GM21786 (cell line): ENCODE results near the gene FCAR.
"Not testable (repeated sequence)": the region's sequence is repeated elsewhere in the genome, so short reads cannot be mapped to it uniquely, and the experiment has no call there.

Experiments
- ATAC-seq: cut with Tn5 transposase; IDR thresholded peaks from one replicate; pipeline ENCODE4 v1.9.1; 2021; ENCODE audit not compliant: unreplicated experiment

Gene FCAR

DNA sequence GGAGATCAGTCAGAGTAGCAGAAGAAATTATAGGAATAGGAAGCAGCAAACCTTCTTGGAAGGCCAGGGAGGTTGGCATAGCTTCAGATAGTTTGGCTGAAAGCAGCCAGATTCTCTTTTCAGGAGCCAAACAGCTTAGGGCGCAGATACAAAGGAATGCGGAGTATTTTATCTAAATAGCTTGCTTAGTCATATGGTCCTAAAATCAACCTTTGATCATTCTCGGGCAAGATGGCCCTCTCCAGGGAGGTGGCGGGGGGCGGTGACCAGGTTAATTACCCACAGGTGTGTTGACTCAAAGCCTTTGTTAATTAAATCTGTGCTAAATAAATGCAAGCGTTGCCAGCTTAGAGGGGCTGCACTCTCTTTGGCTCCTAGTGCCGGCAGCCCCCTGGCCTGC, 19.4 kb downstream of the FCAR start:
- ATAC-seq: no peak

DNA sequence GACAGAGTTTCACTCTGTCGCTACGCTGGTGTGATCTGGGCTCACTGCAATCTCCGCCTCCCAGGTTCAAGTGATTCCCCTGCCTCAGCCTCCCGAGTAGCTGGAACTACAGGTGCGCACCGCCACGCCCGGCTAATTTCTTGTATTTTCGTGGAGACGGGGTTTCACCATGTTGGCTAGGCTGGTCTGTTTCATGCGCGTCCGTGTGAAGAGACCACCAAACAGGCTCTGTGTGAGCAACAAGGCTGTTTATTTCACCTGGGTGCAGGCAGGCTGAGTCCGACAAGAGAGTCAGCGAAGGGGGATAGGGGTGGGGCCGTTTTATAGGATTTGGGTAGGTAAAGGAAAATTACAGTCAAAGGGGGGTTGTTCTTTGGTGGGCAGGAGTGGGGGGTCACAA, 20.1 kb downstream of the FCAR start:
- ATAC-seq: not testable (repeated sequence)

DNA sequence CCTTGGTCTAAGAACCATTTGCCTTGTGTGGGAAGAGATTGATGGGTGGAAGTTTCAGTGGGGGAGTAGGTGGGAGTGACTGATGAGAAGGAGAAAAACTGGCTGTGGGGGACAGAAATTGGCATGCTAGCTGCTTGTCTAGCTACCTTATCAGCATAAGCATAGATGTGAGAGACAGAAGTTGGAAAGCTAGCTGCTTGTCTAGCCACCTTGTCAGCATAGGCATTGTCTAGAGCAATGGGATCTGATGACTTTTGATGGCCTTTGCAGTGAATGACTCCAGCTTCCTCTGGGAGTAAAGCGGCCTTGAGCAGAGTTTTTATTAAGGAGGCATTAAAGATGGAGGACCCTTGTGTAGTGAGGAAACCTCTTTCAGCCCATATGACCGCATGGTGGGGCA, 22.0 kb downstream of the FCAR start:
- ATAC-seq: no peak

GRCh38 chr19:54898685-54899084, 24.6 kb downstream of the FCAR start:
- not testable (repeated sequence) for ATAC-seq

- not testable (repeated sequence) for ATAC-seq
These were observed 25.6 kb downstream of the FCAR start for GRCh38 chr19:54899646-54900045.

DNA sequence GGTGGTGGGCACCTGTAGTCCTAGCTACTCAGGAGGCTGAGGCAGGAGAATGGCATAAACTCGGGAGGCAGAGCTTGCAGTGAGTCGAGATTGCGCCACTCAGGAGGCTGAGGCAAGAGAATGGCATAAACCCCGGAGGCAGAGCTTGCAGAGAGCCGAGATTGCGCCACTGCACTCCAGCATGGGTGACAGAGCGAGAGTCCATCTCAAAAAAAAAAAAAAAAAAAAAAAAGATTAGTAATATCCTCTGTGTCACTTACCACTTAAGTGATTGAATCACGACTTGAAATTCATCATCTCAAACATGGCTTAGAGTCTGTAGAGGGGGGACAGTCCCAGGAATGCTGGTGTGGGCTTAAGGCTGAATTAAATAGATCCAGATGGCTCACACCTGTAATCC, 27.1 kb downstream of the FCAR start:
- ATAC-seq: not testable (repeated sequence)

DNA sequence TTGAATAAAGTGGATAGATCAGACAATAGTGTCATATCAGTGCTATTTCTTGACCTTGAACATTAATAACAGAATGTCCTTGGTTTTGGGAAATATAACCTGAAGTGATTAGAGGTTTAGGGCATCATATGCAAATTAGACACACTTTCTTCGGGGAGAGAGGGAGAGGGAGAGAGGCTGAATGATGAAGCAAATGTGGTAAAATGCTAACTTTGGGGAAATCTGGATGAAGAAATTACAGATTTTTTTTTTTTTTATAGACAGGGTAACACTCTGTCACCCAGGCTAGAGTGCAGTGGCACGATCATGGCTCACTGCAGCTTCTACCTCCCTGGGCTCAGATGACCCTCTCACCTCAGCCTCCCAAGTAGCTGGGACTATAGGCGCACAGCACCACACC, 28.0 kb downstream of the FCAR start:
- ATAC-seq: no peak

GRCh38 chr19:54903303-54903702, 29.3 kb downstream of the FCAR start:
- no peak for ATAC-seq

DNA sequence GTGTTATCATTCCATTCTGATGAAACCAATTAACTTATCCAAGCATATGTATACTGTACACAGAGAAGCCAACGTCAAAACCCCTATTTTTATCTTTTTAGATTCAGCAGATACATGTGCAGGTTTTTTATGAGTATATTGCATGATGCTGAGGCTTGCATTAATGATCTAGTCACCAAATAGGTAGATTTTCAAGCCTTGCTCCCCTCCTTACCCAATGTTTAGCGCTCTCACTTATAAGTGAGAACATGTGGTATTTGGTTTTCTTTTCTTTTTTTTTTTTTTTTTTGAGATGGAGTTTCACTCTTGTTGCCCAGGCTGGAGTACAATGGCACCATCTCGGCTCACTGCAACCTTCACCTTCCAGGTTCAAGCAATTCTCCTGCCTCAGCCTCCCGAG, 30.2 kb downstream of the FCAR start:
- not testable (repeated sequence) for ATAC-seq

DNA sequence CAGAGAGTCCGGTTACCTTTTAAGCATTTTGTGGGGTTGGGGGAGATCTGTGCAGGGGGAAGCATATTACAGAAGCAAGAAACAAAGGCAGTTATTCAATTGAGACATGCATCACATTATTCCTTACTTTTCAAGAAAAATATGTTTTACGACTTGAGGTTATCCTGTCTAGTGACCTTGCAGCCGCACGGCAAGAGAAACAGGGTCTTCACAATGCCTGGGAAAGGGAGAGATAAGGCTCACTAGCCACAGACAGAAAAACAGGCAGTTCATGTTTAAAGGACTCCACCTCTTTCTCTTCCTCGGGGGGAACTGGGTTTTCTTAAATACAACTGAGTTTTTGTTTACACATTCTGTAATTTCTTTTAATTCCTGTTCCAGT, 31.4 kb downstream of the FCAR start:
- ATAC-seq: no peak

DNA sequence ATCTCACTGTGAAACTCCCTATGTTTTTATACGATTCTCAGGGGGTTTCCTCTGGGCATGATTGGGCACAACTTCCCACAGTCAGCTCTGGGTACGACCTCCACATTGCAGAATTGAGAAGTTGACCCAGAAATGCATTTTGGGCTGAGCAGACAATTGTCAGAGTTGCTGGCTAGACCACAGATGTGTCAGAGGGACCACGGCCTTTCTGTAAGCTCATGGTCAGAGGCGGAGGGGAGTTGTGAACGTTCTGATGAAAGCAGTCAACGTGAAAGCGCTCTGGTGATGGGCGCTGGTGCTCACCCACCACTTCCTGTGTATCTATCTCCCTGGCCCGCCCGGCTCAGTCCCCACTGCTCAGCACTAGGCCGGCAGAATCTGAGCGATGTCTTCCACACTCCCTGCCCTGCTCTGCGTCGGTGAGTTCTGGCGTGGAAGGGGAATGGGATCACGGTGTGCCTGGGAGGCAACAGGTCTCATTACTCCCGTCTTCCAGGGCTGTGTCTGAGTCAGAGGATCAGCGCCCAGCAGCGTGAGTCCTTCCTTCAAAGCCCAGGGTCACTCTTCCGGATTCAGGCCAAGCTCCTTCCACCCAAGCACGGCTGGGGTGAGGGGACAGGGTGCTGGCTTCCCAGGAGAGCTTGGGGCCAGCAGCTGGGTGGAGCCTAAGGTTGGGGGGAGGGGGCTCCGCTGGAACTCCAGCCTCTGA, 31.9 kb downstream of the FCAR start, which contains the start of gene NCR1:
TSS of gene NCR1 (plus strand) at position 346 of the 709 bp plus-strand sequence. CDS start at position 386, 40 bp downstream.
- no peak for ATAC-seq

DNA sequence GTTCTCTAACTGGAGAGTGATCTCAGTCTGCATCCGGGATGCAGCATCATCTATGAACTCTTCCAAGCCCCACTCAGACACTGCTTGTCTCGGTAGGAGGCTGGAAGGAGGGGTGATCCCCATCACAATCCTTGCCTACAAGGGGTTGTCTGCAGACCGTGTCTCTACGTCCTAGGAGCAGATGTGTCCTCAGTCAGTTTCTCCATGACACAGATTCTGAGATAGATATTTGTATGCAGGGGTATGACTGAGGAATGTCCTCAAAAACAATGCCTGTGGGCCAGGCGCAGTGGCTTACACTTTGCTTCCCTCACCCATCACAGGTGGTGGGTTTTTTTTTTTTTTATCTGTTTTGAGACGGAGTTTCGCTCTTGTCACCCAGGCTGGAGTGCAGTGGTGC, 32.8 kb downstream of the FCAR start:
- no peak for ATAC-seq

DNA sequence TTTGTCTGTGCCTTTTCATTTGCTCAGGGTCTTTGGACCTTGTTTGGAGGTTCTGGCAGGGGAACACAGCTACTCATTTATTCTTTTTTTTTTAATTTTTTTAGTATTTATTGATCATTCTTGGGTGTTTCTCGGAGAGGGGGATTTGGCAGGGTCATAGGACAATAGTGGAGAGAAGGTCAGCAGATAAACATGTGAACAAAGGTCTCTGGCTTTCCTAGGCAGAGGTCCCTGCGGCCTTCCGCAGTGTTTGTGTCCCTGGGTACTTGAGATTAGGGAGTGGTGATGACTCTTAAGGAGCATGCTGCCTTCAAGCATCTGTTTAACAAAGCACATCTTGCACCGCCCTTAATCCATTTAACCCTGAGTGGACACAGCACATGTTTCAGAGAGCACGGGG, 33.9 kb downstream of the FCAR start:
- ATAC-seq: not testable (repeated sequence)

GRCh38 chr19:54916822-54917221, 42.8 kb downstream of the FCAR start:
- ATAC-seq: no peak

GRCh38 chr19:54918499-54918898, 44.5 kb downstream of the FCAR start:
- ATAC-seq: no peak

GRCh38 chr19:54919646-54920563, 45.9 kb downstream of the FCAR start:
- not testable (repeated sequence) for ATAC-seq

GRCh38 chr19:54921082-54921481, 47.0 kb downstream of the FCAR start:
- ATAC-seq: no peak

DNA sequence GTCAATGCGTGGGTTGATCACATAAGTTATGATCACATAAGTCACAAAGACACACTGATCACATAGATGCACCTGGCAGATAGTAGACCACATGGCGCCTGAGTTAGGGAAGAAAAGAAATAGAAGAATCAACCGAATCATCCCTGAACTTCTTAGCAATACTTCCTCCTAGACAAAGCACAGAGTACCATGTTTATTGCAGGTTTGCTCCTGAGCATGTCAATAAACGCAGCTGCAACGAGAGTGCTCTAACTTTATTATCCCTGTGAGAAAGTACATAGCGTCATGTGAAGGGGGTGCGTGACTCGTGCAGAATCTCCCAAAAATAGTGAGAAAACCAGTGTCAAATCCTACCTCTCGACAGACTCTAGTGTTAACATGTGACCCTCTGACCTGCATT, 49.2 kb downstream of the FCAR start:
- no peak for ATAC-seq

DNA sequence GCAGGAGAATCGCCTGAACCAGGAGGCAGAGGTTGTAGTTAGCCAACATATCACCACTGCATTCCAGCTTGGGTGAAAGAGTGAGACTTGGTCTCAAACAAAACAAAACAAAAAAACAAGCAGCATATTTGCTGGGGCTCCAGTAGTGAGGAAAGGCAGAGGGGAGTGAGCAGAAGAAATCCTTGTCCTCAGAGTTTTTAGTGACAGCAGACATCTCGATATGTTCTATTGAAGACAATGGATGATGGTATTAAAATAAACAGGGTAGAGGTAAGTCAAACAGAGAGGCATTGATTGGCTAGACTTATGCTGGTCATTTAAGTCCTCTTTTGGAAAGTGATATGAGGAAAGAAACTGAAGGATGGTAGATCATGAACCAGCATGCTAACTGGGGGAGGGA, 54.3 kb downstream of the FCAR start:
- ATAC-seq: no peak

GRCh38 chr19:54937926-54938325, 63.9 kb downstream of the FCAR start:
- no peak for ATAC-seq

DNA sequence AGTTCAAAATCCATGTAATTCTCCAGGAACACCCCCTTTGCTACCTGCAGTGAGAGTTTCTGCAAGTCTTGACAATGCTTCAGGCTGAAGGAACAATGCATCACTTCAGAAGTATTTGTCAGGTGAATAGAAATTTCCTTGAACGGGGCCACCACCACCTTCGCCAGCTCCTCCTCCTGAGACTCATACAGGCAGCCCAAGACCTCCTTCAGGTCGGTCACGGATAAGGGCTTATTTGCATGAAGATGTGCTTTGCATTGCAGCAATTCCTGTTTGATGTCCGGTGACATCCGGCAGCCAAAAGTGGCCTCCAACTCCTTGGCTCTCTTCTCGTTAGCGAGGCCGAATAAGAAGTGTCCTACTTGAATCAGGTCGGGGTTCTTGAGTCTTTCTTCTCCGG, 64.9 kb downstream of the FCAR start:
- no peak for ATAC-seq

- not testable (repeated sequence) for ATAC-seq
These were observed 65.5 kb downstream of the FCAR start for GRCh38 chr19:54939538-54939937.
